ENCODE results near the gene CNTLN.

GRCh38 chr9:17251100-17251499, 116.3 kb downstream of the CNTLN start:
- no peak for TF ChIP-seq ZFX (CRISPR knock-in tag; IDR thresholded peaks at IDR 0.05)
- TF ChIP-seq, protein P1, sequence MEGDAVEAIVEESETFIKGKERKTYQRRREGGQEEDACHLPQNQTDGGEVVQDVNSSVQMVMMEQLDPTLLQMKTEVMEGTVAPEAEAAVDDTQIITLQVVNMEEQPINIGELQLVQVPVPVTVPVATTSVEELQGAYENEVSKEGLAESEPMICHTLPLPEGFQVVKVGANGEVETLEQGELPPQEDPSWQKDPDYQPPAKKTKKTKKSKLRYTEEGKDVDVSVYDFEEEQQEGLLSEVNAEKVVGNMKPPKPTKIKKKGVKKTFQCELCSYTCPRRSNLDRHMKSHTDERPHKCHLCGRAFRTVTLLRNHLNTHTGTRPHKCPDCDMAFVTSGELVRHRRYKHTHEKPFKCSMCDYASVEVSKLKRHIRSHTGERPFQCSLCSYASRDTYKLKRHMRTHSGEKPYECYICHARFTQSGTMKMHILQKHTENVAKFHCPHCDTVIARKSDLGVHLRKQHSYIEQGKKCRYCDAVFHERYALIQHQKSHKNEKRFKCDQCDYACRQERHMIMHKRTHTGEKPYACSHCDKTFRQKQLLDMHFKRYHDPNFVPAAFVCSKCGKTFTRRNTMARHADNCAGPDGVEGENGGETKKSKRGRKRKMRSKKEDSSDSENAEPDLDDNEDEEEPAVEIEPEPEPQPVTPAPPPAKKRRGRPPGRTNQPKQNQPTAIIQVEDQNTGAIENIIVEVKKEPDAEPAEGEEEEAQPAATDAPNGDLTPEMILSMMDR (IDR thresholded peaks at IDR 0.05 in 2 of 3, conservative IDR thresholded peaks at IDR 0.05 in 1 of 3; ENCODE audit: insufficient read depth in 2 of 3, low read depth in 1 of 3, low read length in 3 of 3) = no peak
- TF ChIP-seq, protein P2, sequence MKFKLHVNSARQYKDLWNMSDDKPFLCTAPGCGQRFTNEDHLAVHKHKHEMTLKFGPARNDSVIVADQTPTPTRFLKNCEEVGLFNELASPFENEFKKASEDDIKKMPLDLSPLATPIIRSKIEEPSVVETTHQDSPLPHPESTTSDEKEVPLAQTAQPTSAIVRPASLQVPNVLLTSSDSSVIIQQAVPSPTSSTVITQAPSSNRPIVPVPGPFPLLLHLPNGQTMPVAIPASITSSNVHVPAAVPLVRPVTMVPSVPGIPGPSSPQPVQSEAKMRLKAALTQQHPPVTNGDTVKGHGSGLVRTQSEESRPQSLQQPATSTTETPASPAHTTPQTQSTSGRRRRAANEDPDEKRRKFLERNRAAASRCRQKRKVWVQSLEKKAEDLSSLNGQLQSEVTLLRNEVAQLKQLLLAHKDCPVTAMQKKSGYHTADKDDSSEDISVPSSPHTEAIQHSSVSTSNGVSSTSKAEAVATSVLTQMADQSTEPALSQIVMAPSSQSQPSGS (CRISPR knock-in tag; IDR thresholded peaks at IDR 0.05) = no peak
- TF ChIP-seq POLR2AphosphoS5 (IDR thresholded peaks at IDR 0.05; ENCODE audit: control insufficient read depth, insufficient read depth, low read depth, low read length) = no peak
- no peak for TF ChIP-seq MTA2 (IDR thresholded peaks at IDR 0.05; ENCODE audit: low read depth)
- TF ChIP-seq RBM17 (IDR thresholded peaks at IDR 0.05; ENCODE audit: borderline replicate concordance, low read depth, low read length) = no peak
